ENCODE results near the gene RPH3AL. TPM values are rescaled to one million over a fixed set of nuclear protein-coding genes. Genes with fewer than 3 reads are reported as not detected.

The RPH3AL gene
- total and polyA plus RNA-seq, 2 donors from 2014 or later, result 18.1 to 55.9 TPM

GRCh38 chr17:230395-230770 is 122.2 kb downstream of the RPH3AL start:
- H3K9ac ChIP-seq (ENCODE audit: low read length in 3 of 3), result no peak overlapping the region
- H3K4me3 ChIP-seq (ENCODE audit: low read length in 3 of 3), result no peak overlapping the region
- no peaks in the 10 kb centered on the region for H3K27me3 ChIP-seq (ENCODE audit: control insufficient read depth, insufficient read depth, low read length)
- H3K27ac ChIP-seq (ENCODE audit: low read depth in 2 of 2, low read length in 2 of 2), result no peak overlapping the region
- no peaks in the 10 kb centered on the region for H3K9me3 ChIP-seq (ENCODE audit: control insufficient read depth in 2 of 3, insufficient read depth in 1 of 3, low read length in 3 of 3)
- DNase-seq (peak in 1 of 5 donors; percentile 36), FAIRE-seq (no peak)
- no peaks in the 10 kb centered on the region for H3K4me1 ChIP-seq (ENCODE audit: control insufficient read depth in 2 of 3, insufficient read depth in 2 of 3, low read depth in 1 of 3, low read length in 3 of 3)
- no peak for TF ChIP-seq CTCF (IDR thresholded peaks at IDR 0.05; ENCODE audit: borderline replicate concordance, extremely low read depth, insufficient read depth)
- intact Hi-C loops (cut with DNase I), result no loop called here
- no peaks in the 10 kb centered on the region for H3K36me3 ChIP-seq (ENCODE audit: control insufficient read depth in 2 of 3, insufficient read depth in 3 of 3, low read length in 3 of 3)

GRCh38 chr17:229709-230394 is 122.8 kb downstream of the RPH3AL start:
- Histone ChIP-seq H3K9ac (ENCODE audit: low read length in 3 of 3) (no peak overlapping the region), H3K27ac (ENCODE audit: low read depth in 2 of 2, low read length in 2 of 2) (peak overlapping the region in 1 of 2 donors; percentile 30), H3K9me3 (ENCODE audit: control insufficient read depth in 2 of 3, insufficient read depth in 1 of 3, low read length in 3 of 3) (no peaks in the 10 kb centered on the region), H3K36me3 (ENCODE audit: control insufficient read depth in 2 of 3, insufficient read depth in 3 of 3, low read length in 3 of 3) (no peaks in the 10 kb centered on the region), H3K4me1 (ENCODE audit: control insufficient read depth in 2 of 3, insufficient read depth in 2 of 3, low read depth in 1 of 3, low read length in 3 of 3) (no peaks in the 10 kb centered on the region), H3K27me3 (ENCODE audit: control insufficient read depth, insufficient read depth, low read length) (no peaks in the 10 kb centered on the region), H3K4me3 (ENCODE audit: low read length in 3 of 3) (no peak overlapping the region)
- peak in 1 of 5 donors; percentile 61 for DNase-seq
- no peak for FAIRE-seq
- intact Hi-C loops (cut with DNase I), result no loop called here
- TF ChIP-seq CTCF (IDR thresholded peaks at IDR 0.05; ENCODE audit: borderline replicate concordance, extremely low read depth, insufficient read depth), result no peak

- peak overlapping the region; percentile 30 to 43 for H3K27ac ChIP-seq (ENCODE audit: low read depth in 2 of 2, low read length in 2 of 2)
- H3K27me3 ChIP-seq (ENCODE audit: control insufficient read depth, insufficient read depth, low read length), result no peaks in the 10 kb centered on the region
- no peak overlapping the region for H3K4me3 ChIP-seq (ENCODE audit: low read length in 3 of 3)
- no peak for TF ChIP-seq CTCF (IDR thresholded peaks at IDR 0.05; ENCODE audit: borderline replicate concordance, extremely low read depth, insufficient read depth)
- FAIRE-seq, result no peak
- peak in 1 of 5 donors; percentile 58 for DNase-seq
- no peaks in the 10 kb centered on the region for H3K36me3 ChIP-seq (ENCODE audit: control insufficient read depth in 2 of 3, insufficient read depth in 3 of 3, low read length in 3 of 3)
- H3K9ac ChIP-seq (ENCODE audit: low read length in 3 of 3), result no peak overlapping the region
- no peaks in the 10 kb centered on the region for H3K4me1 ChIP-seq (ENCODE audit: control insufficient read depth in 2 of 3, insufficient read depth in 2 of 3, low read depth in 1 of 3, low read length in 3 of 3)
- intact Hi-C loops (cut with DNase I), result no loop called here
- H3K9me3 ChIP-seq (ENCODE audit: control insufficient read depth in 2 of 3, insufficient read depth in 1 of 3, low read length in 3 of 3), result no peaks in the 10 kb centered on the region
These were observed 123.5 kb downstream of the RPH3AL start for GRCh38 chr17:228951-229708.
